ENCODE data around the gene KLHL26. TPM values are rescaled to one million over a fixed set of nuclear protein-coding genes. Genes with fewer than 3 reads are reported as not detected.

The KLHL26 gene
- total and polyA plus RNA-seq, 4 donors = 2.3 to 5.9 (median 2.4) TPM

DNA sequence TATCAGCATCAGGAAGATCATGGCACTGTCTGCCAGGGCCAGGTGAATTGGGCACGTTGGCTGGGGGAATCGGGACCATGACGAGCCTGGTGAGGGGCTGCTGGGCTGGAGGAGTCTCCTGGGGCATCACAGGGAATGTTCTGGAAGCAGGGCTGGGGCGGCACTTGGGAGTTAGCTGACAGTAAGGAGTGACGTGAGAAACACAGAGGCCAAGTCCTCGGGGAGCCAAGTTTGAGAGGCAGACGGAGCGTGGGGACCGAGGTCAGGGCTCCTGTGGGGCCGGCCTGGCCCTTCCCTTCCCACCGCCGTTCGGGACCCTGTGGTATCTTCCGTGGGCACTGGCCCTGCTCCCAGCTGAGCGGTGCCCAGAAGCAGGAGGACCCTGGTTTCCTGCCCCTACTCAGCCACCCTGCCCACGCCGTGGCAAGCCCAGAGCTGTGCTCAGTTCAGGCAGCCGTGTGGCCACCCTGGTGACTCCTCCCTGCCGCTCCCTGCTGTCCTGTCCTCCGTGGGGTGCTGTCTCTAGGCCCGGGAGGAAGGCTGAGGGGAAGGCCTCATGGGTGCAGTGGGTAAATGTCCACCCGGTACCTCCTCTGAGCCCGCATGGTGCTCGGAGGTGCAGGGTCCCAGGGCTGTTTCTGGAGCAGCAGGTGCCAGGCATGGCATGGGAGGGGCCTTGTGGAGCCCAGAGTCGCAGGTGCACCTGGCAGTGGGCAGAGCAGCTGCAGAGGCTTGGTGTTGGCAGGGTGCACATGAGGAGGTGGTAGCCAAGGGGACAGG, 71.8 kb downstream of the KLHL26 start:
- H3K4me1 ChIP-seq (ENCODE audit: control insufficient read depth in 4 of 4, insufficient read depth in 4 of 4, low read length in 3 of 4) = peaks cover 2 to 7% (median 5%) of the 10 kb centered on the region in 4 donors
- no peak overlapping the region for H3K27ac ChIP-seq (ENCODE audit: low read depth in 1 of 2, low read length in 2 of 2)
- no peak overlapping the region for H3K9ac ChIP-seq (ENCODE audit: low read depth in 1 of 2, low read length in 2 of 2)
- 90% methylated on average over 25 of the region's 25 CpGs for WGBS
- H3K27me3 ChIP-seq (ENCODE audit: control insufficient read depth in 4 of 4, insufficient read depth in 4 of 4, low read length in 3 of 4) = no peaks in the 10 kb centered on the region
- H3K36me3 ChIP-seq (ENCODE audit: control insufficient read depth in 4 of 4, insufficient read depth in 3 of 4, low read depth in 1 of 4, low read length in 3 of 4) = no peaks in the 10 kb centered on the region
- TF ChIP-seq TAF1 (conservative IDR thresholded peaks at IDR 0.05) (no peak), JUND (IDR thresholded peaks at IDR 0.05) (no peak), YY1 (IDR thresholded peaks at IDR 0.05) (no peak), NR2F2 (IDR thresholded peaks at IDR 0.05) (no peak), SP1 (IDR thresholded peaks at IDR 0.05) (no peak), RAD21 (IDR thresholded peaks at IDR 0.05) (no peak), HNF4A (conservative IDR thresholded peaks at IDR 0.05) (no peak), ZBTB33 (IDR thresholded peaks at IDR 0.05) (no peak), GABPA (IDR thresholded peaks at IDR 0.05 in 1 of 2, conservative IDR thresholded peaks at IDR 0.05 in 1 of 2) (no peak), HNF4G (IDR thresholded peaks at IDR 0.05) (no peak), FOXA2 (IDR thresholded peaks at IDR 0.05) (no peak)
- TF ChIP-seq, protein P1, sequence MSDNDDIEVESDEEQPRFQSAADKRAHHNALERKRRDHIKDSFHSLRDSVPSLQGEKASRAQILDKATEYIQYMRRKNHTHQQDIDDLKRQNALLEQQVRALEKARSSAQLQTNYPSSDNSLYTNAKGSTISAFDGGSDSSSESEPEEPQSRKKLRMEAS (IDR thresholded peaks at IDR 0.05) = no peak
- H3K9me3 ChIP-seq (ENCODE audit: control insufficient read depth in 4 of 4, low read length in 3 of 4) = no peaks in the 10 kb centered on the region
- DNase-seq (ENCODE audit: low spot score) = no peak
- no peak overlapping the region for H3K4me3 ChIP-seq (ENCODE audit: low read depth in 1 of 3, low read length in 3 of 3)

GRCh38 chr19:18709546-18709945, 72.7 kb downstream of the KLHL26 start:
- no peaks in the 10 kb centered on the region for H3K27me3 ChIP-seq (ENCODE audit: control insufficient read depth in 4 of 4, insufficient read depth in 4 of 4, low read length in 3 of 4)
- no peak overlapping the region for H3K27ac ChIP-seq (ENCODE audit: low read depth in 1 of 2, low read length in 2 of 2)
- TF ChIP-seq, protein P1 (IDR thresholded peaks at IDR 0.05) = no peak
- TF ChIP-seq NR2F2 (IDR thresholded peaks at IDR 0.05) (no peak), FOXA2 (IDR thresholded peaks at IDR 0.05) (no peak), ZBTB33 (IDR thresholded peaks at IDR 0.05) (no peak), REST (IDR thresholded peaks at IDR 0.05) (no peak), ATF3 (IDR thresholded peaks at IDR 0.05) (no peak), RAD21 (IDR thresholded peaks at IDR 0.05) (no peak), EGR1 (IDR thresholded peaks at IDR 0.05; ENCODE audit: low read depth in 2 of 2) (no peak), FOXA1 (IDR thresholded peaks at IDR 0.05) (no peak), SP1 (IDR thresholded peaks at IDR 0.05) (no peak)
- no peaks in the 10 kb centered on the region for H3K36me3 ChIP-seq (ENCODE audit: control insufficient read depth in 4 of 4, insufficient read depth in 3 of 4, low read depth in 1 of 4, low read length in 3 of 4)
- H3K9me3 ChIP-seq (ENCODE audit: control insufficient read depth in 4 of 4, low read length in 3 of 4) = no peaks in the 10 kb centered on the region
- DNase-seq (ENCODE audit: low spot score) = no peak
- WGBS = 94% methylated on average over 10 of the region's 10 CpGs
- H3K4me3 ChIP-seq (ENCODE audit: low read depth in 1 of 3, low read length in 3 of 3) = no peak overlapping the region
- H3K9ac ChIP-seq (ENCODE audit: low read depth in 1 of 2, low read length in 2 of 2) = no peak overlapping the region
- peaks cover 2 to 8% (median 6%) of the 10 kb centered on the region in 4 donors for H3K4me1 ChIP-seq (ENCODE audit: control insufficient read depth in 4 of 4, insufficient read depth in 4 of 4, low read length in 3 of 4)

Measured in liver (tissue), 9 donors.